Stimulated activated CD4-positive, alpha-beta T cell treated with anti-CD3 and anti-CD28 coated beads, Interleukin-12 subunit alpha, Interleukin-12 subunit beta, amount 100 ng/mL, for 4 hours (primary cell): ENCODE results near the gene SCAPER.
"Not testable (repeated sequence)": the region's sequence is repeated elsewhere in the genome, so short reads cannot be mapped to it uniquely, and the experiment has no call there.

Source experiments
- DNase-seq: peaks from one replicate; pipeline ENCODE4 v3.0.0-alpha.2; 2020

SCAPER gene

DNA sequence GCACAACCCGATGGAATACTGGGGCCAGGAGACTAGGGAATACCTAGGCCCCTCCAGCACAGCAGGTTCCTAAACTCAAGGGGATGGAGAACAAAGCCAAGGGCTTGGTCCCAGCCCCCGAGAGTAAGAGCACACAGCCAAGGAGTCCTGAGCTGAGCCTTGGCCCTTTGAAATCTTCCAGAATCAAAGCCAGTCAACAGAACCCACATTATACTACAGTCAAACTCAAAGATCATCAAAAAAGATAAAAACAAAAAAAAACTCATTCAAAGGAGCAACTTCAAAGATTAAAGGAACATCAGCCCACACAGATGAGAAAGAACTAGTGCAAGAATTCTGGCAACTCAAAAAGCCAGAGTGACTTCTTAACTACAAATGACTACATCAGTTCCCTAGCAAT is 351.6 kb downstream of the SCAPER start:
- DNase-seq: no peak

DNA sequence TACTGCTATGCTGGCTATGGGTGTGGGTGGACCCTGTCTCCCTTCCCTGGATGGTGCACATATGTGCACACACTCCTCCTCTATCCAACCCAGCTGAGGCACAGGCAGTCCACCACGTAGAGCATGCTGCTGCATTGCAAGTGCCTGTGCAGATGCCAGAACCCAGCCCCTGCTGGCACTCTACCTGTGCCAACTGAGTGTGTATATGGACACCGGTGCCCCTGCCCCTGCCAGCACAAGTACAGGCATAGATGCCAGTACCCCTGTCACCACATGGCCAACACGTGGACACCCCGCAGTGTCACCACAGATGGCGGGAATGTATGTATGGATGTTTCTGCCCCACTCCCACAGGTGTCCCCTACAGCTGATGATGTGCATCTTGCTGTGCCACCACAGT is 352.0 kb downstream of the SCAPER start:
- no peak for DNase-seq

DNA sequence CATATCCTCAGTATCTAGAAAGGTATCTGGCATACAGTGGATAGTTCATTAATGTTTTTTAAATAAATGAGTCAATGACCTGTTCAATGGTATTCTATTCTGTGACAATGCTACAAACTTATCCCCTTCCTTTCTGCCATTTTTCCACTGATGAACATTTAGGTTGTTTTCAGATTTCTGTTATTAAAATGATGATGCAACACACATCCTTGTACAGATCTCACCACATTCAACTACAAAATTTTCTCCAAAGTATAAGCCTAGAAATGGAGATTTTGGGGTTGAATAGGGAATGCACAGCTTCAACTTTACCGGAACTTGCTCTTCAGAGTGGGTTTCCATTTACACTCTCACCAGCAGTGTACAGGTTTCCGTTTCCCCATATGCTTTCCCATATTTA is 358.3 kb downstream of the SCAPER start:
- no peak for DNase-seq

DNA sequence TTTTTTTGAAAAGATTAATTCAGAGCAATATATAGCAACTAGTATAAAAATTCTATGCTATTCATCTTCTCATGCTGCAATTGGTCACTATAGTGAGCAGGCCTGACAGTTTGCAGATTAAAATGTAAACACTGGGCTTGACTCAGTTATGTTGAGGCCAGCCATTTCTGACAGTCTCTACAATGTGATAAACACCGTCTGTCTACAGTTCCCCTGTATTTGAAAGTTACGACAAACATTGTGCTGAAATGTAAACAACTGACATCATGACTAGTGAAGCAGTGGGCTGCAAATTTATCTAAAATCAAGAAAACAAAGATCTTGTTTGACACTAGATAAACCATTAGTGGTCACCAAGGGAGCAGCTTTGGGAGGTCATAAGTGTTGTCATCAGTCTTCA is 371.1 kb downstream of the SCAPER start:
- no peak for DNase-seq

DNA sequence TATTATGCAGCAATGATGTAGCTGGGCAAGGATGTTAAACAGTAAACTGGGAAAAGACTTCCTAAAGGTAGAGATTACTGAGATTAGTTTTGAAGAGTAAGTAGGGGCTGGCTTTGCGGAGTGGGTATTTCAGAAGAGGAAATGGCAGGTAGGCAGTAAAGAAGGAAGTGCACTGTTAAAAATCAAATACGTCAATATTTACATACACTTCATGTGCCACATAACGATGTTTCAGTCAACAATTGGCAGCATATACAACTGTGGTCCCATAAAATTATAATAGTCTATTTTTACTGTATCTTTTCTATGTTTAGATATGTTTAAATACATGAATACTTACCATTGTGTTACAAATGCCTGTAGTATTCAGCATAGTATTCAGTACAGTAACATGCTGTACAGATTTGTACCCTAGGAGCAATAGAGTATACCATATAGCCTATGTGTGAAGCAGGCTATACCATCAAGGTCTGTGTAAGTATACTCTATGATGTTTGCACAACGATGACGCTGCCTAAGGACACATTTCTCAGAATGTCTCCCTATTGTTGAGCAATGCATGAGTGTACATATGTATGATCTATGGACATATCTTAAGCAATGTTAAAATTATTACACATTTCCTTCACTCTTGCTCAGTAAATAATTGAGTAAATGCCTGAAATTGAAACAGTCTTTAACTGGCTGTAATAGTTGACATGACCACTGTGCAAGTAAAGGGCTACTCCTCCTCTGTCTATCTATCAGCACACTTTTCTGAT is 371.9 kb downstream of the SCAPER start:
- no peak for DNase-seq

DNA sequence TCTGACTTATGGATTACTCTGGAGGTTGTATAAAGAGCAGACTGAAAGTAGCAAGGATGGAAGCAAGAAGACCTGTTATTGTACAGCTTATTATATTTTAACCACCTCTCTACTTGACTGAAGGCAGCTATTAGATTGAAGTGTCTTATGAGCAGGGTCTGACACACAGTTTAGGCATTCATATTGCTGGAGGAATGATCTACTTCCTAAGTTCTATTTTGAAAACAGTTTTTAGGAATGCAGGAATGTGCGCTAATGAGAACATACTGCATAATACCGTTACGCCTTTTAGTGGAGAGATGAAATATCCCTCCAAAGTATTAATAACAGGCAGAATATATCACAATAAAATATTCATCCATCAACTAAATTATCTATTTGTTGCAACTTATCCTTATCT is 375.2 kb downstream of the SCAPER start:
- no peak for DNase-seq

DNA sequence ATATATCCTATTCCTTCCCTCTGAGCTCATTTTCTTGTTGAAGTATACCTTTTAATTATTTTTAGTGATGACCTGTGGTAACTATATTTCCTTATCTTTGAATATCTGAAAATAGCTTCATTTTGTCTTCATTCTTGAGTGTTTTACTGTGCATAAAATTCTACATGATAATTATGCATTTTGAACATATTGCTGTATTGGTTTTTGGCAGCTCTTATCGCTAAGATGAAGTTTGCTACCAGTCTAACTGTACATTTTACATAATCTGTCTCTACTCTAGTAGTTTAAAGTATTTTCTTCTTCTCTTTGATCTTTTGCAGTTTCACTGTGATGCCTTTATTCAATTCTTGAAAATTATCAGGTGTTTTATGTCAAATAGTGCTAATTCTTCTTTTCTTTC is 379.0 kb downstream of the SCAPER start:
- no peak for DNase-seq

DNA sequence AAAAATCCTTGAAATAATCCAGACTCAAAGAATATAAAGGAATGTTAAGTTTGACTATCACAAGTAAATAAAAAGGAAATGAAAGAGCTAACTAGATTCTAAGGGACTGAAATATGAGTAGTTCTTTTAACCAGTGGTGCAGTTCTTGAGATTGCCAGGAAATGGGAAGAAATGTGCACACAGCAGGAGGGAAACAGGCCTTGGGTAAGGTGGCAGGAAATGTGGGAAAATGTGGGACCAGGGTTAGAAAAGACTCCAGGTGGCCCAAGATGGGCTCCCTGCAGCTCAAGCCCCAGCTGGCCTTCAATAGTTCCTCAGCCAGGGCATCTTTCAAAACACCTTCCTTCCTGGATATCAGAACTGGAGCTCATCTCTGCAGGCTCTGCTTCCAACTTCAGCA is 387.2 kb downstream of the SCAPER start:
- DNase-seq: no peak

DNA sequence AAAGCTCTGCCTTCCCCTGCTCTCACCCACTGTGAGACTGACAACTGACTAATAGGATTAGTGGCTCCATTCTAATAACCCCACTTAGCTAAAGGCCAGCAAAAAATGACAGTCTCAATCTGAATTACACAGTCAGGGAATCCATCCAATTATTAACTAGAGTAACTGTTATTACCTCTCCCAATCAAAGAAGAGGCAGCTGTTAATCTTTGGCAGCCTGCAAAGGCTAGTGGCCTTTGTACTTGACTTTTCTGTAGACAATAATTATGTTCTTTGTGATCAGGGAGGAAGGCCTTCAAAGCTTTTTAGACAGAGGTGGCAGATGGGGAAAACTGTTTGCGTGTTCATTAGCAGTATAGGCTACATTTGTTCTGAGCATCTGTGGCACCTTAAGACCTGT is 390.9 kb downstream of the SCAPER start:
- DNase-seq: no peak

DNA sequence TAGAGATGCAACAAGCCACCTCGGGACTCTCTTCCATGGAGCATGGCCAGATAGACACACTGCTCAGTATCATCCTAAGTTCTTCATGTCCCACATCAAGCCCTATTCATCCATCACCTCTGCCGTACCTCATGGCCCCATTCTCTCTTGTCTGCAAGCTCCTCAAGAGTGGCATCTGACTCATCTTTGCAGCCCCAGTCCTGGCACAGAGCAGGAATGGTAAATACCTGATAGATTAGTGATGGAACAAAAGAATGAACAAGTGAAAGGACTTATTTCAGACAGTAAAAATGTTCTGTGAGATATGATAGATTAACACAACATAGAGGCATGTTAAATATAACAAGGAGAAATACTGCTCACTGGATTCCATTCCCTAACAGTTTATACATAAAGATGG is 392.2 kb downstream of the SCAPER start:
- no peak for DNase-seq

DNA sequence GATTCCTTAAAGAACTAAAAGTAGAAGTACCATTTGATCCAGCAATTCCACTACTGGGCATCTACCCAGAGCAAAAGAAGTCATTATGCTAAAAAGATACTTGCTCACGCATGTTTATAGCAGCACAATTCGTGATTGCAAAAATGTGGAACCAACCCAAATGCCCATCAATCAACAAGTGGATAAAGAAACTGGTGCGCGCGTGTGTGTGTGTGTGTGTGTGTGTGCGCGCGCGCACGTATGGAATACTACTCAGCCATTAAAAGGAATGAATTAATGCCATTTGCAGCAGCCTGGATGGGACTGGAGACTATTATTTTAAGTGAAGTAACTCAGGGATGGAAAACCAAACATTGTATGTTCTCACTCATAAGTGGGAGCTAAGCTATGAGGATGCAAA is 394.5 kb downstream of the SCAPER start:
- DNase-seq: not testable (repeated sequence)

DNA sequence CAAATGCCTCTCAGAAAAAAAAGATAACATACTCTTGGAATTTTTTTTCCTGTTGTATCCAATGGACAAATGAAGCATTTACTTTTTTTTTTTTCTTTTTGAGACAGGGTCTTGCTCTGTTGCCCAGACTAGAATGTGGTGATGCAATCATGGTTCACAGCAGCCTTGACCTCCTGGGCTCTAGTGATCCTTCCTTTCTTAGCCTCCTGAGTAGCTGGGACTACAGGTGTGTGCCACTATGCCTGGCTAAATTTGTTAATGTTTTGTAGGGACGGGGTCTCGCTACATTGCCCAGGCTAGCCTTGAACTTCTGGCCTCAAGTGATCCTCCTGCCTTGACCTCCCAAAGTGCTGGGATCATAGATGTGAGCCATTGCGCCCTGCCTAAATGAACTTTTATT is 401.3 kb downstream of the SCAPER start:
- DNase-seq: no peak

DNA sequence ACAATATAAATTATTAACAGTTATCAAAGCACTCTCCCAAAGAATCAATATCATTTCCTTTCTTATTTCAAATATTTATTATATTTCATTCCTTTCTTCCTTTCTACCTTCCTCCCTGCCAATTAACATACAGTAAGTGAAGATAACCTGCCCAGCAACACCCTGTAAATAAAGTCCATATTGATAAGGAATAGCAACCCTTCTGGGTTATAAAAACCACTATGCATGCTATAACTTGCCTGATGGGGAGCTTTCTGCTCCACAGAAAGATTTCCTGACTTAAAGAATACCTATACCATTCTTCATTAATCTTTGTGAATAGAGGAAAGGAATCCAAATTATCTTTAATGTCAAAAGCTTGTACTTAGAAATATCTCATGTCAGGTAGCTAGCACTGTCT is 402.0 kb downstream of the SCAPER start:
- DNase-seq: no peak

DNA sequence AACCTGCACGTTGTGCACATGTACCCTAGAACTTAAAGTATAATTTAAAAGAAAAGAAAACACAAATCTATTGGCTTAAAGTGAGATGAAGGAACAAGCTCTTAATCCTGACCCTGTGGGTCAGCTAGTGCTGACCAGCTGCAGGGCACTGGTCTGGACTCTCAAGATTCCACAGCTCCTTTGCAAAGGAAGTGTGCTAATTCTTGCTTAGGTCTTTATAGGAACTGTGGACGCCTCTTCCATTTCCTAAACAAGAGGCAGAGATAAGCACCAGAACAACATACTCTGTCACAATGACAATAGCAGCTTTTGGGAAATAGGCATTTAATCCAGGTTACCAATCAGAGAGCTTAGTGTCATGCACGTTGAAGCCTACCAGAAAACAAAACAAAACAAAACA is 402.5 kb downstream of the SCAPER start:
- no peak for DNase-seq

DNA sequence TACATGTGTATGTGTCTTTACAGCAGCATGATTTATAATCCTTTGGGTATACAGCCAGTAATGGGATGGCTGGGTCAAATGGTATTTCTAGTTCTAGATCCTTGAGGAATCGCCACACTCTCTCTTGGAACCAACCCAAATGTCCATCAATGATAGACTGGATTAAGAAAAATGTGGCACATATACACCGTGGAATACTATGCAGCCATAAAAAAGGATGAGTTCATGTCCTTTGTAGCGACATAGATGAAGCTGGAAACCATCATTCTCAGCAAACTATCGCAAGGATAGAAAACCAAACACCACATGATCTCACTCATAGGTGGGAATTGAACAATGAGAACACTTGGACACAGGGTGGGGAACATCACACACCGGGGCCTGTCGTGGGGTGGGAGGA is 403.0 kb downstream of the SCAPER start:
- DNase-seq: not testable (repeated sequence)

DNA sequence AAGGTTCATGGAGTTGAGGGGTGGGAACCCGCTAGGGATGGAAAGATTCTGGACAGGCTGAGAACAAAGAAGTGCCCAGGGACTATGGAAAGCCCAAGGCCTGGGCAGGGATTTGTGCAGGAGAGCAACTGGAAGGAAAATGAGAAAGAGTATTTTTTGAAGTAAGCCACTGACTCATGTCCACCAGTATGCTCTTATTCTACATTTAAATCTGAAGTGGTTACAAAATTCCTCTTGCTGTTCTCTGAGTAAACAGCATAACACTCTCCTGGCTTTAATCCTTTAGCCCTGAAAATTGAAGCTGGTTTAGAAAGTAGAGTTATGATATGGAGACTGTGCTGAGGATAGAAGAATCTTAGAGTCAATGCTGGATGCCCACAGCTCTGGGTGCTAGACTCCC is 403.4 kb downstream of the SCAPER start:
- no peak for DNase-seq

DNA sequence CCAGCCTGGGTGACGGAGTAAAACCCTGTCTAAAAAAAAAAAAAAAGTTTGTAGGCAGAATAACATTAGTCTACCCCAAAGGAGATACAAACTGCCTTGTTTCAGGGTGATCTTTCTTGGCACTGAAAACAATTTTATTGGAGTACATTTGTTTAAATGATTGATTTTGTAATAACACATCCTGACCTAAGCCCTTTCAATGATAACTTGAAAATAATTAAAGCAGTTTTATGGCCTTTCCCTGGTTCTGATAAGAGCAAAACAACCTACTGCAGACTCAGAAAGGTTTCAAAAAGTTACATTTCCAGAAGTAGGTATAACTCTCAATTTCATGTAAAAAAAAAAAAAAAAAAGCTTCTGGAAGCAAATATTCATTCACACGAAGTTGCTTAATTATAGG is 404.1 kb downstream of the SCAPER start:
- DNase-seq: no peak

DNA sequence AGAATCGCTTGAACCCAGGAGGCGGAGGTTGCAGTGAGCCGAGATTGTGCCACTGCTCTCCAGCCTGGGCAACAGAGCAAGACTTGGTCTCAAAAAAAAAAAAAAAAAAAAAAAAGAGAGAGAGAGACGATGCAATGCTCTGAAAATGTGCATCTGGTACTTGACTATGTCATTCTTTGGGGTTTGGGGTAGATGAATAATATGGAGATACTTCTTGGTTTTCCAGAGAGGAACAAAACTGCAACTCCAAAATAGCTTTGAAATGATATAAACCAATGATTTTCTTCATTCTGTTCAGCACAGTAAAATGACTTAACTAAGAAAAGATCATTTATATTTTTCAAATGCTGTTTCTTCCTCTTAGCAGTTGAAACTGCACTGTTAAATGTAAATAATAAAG is 409.7 kb downstream of the SCAPER start:
- no peak for DNase-seq

DNA sequence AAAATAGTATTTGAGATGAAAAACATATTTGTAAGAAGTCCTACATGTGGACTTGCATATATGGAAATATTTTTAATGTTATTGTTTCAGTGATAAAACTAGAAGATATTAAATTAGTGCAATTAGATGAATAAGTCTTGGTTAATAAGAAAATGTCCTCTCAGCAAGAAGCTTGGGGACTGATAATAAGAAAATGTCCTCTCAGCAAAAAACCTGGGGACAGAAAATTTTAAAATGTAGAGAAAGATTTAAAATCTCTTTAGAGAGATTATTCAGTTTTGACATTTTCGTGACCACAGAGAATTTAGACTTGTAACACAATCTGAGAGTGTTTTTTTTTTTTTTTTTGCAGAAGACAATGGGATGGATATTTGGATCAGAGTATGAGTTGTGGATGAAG is 412.6 kb downstream of the SCAPER start:
- DNase-seq: no peak

DNA sequence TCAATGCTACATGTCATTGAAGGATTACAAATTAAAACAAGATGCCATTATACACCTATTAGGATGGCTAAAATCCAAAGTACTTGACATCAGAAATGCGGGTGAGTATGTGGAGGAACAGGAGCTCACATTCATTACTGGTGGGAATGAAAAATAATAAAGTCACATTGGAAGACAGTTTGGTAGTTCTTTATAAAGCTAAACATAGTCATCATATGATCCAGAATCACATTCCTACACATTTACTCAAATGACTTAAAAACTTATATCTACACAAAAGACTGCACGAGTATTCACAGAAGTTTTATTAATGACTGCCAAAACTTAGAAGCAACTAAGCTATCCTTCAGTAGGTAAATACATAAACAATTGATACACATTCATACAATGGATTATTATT is 421.4 kb downstream of the SCAPER start:
- no peak for DNase-seq

DNA sequence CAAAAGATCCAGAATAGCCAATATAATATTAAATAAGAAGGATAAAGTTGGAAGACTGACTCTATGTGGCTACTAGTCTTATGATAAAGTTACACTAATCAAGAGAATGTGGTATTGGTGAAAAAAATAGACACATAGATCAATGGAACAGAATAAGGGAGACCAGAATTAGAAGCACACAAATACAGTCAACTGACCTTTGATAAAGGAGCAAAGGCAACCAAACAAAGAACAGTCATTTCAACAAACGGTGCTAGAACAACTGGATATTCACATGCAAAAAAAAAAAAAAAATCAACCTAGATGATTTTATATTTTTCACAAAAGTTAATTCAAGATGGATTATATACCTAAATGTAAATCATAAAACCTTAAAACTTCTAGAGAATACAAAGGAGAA is 422.1 kb downstream of the SCAPER start:
- no peak for DNase-seq

DNA sequence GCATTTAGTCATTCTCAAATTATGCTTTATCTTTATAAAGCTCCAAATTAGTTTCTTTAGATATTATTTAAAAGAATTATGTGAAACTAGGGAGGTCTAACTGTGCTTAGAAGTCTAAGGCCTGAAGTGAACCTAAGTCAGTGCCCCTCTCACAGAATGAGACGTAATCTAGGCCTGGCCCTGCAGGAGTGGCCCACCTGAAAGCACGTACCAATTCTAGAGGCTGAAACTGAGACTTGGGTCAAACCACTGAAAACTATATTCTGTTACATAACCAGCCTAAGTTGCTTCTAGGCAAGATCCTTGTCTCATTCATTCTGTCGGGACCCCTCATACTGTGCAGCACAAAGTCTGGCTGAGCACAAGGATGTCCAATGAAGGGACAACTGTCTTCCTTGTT is 424.9 kb downstream of the SCAPER start:
- DNase-seq: no peak

DNA sequence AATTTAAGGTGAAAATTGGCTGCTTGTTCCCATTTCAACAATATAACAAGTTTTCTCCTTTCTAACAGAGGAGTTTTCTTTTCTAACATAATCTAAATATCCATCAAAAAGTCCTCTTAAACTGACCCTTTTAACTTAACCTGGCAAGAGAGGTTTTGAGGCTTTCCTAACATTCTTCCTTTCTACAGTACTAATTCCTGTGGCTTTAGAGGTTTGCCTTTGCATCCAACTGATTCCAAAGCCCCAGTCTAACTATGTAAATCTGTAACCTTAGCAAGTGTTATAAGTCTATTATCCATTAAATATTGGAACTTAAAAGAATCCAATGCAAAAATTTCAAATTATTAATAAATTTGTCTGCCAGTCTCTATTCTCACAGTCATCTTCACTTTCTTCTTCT is 434.4 kb downstream of the SCAPER start:
- no peak for DNase-seq

DNA sequence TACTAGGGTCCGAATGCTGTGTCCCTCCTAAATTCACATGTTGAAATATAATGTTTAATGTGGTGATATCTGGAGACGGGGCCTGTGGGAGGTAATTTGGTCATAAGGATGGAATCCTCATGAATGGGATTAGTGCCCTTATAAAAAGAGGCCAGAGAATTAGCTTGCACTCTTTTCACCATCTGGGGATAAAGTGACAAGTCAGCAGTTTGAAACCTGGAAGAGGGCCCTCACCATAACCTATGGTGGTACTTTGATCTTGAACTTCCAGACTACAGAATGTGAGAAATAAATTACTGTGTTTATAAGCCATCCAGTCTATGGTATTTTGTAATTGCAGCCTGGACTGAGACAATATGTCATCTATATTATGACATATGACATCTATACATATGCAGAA is 436.4 kb downstream of the SCAPER start:
- no peak for DNase-seq

DNA sequence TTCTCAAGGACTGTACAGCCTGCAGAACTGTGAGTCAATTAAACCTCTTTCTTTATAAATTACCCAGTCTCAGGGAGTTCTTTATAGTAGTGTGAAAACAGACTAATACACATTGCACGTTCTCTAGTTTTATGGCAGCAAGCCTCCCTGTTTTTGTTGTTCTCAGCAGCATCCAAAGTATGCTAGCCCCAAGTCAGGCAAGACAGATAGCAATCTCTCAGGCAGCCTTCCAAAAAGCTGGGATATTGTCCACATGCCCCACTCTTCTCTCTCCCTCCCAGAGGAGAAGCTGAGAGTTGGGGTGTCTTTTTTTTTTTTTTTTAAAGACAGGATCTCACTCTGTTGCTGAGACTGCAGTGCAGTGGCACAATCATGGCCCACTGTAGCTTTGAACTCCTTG is 438.0 kb downstream of the SCAPER start:
- no peak for DNase-seq

DNA sequence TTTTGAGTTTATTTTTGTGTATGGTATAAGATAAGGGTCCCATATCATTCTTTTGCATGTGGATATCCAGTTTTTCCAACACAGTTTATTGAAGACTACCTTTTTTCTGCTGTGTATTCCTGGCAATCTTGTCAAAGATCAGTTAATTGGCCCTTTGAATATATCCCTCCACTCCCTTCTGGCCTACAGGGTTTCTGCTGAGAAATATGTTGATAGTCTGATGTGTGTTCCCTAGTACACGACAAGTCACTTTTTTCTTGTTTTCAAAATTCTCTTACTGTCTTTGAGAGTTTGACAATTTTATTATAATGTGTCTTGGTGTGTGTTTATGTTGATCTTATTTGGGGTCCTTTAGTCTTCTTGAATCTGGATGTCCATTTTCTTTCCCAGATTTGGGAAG is 439.4 kb downstream of the SCAPER start:
- no peak for DNase-seq
